AG04449 (cell line): ENCODE results near the gene TMEM108.
A peak's percentile ranks its signal among the peaks of the same experiment; 100 is the strongest.
"Not testable (repeated sequence)": the region's sequence is repeated elsewhere in the genome, so short reads cannot be mapped to it uniquely, and the experiment has no call there.

Experiments used
- CTCF ChIA-PET: fragments of 350-600 bp; formaldehyde crosslinking; extraction: SDS; loops from one replicate; lab custom pipeline; 2021; ENCODE audit warnings: antibody characterized with exemption; lab: Yijun Ruan, JAX
- POLR2A ChIA-PET: fragments of 400-600, 350-600 bp; formaldehyde crosslinking; extraction: SDS; loops from one replicate; lab custom pipeline; 2020; ENCODE audit warnings: antibody characterized with exemption, inconsistent platforms; lab: Yijun Ruan, JAX
- DNase-seq: peaks from one replicate; pipeline ENCODE4 v3.0.0-alpha.2; 2010; ENCODE audit warnings: low read depth, low spot score
- H3K4me3 ChIP-seq: 2 replicates; pipeline ENCODE4 v1.5.1; 2011; ENCODE audit warnings: low read depth, mild to moderate bottlenecking, control low read depth, low read length
- TF ChIP-seq, protein P1 (sequence below): IDR thresholded peaks from one replicate; pipeline ENCODE4 v1.5.1; 2011; ENCODE audit warnings: mild to moderate bottlenecking, moderate library complexity, low read length, control low read depth, inconsistent platforms; ENCODE audit not compliant: insufficient read depth; ENCODE audit errors: missing control alignments

The TMEM108 gene

DNA sequence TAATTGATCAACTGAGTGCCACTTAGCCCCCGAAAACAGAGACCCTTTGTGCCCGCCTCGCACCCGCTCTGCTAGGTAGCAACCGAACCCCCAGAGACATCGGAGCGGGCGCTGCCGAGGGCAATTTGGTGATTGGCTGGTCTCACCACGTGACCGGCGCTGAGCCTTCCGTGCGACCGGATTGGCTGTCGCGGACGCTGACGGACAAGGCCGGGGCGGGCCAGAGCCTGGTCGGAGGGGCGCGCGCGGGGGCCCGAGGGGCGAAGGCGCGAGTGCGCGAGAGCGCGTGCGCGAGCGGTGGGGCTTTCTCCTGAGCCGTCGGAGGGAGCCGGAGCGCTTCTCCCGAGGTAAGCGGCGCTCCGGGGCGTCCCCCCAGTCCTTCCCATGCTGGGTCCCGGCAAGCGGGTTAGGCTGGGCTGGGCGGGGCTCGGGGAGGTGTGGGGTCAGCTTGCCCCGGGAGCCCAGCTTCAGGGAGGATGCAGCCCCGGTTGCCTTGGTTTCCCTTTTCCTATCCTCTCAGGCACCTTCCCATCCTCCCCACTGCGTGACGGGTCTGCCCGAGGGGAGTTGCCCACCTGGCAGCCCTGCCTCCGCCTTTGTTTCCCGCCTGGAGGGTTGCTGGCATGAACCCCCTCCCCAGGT lies at the start of gene TMEM108:
TMEM108 (plus strand) TSS at position 303 of the 642 bp plus-strand sequence.
- ChIA-PET POLR2A (no interaction called here), CTCF (interaction anchor here (1.6 to 11.0 kb wide), 3 partner anchors 307 to 385 kb away, joined by 5 to 297 read pairs (median 104); no protein-coding TSS in a partner anchor)
- peak within 1 kb of the TSS; percentile 57 for H3K4me3 ChIP-seq
- DNase-seq: no peak
- TF ChIP-seq, protein P1, sequence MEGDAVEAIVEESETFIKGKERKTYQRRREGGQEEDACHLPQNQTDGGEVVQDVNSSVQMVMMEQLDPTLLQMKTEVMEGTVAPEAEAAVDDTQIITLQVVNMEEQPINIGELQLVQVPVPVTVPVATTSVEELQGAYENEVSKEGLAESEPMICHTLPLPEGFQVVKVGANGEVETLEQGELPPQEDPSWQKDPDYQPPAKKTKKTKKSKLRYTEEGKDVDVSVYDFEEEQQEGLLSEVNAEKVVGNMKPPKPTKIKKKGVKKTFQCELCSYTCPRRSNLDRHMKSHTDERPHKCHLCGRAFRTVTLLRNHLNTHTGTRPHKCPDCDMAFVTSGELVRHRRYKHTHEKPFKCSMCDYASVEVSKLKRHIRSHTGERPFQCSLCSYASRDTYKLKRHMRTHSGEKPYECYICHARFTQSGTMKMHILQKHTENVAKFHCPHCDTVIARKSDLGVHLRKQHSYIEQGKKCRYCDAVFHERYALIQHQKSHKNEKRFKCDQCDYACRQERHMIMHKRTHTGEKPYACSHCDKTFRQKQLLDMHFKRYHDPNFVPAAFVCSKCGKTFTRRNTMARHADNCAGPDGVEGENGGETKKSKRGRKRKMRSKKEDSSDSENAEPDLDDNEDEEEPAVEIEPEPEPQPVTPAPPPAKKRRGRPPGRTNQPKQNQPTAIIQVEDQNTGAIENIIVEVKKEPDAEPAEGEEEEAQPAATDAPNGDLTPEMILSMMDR: no peak

DNA sequence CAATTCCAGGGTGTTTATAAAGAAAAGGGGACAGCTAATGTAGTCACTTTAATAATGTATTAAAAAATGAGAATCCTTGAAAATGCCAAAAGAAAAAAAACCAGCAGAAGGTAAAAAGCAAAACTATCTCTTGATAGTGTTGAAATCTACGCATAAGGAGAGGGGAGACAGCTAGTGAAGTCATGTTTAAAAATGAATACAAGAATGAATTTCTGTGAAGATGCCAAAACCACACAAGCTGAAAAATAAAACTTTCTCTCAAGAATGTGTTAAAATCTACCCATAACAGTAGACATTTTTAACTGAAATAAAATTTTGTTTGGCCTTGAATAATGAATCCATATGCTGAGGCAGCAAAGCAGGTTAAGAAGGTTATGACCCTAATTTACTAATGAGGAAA lies 42.2 kb upstream of the TMEM108 start:
- ChIA-PET POLR2A (no interaction called here), CTCF (no interaction called here)
- DNase-seq: no peak
- TF ChIP-seq, protein P1: no peak
- no peak overlapping the region for H3K4me3 ChIP-seq

DNA sequence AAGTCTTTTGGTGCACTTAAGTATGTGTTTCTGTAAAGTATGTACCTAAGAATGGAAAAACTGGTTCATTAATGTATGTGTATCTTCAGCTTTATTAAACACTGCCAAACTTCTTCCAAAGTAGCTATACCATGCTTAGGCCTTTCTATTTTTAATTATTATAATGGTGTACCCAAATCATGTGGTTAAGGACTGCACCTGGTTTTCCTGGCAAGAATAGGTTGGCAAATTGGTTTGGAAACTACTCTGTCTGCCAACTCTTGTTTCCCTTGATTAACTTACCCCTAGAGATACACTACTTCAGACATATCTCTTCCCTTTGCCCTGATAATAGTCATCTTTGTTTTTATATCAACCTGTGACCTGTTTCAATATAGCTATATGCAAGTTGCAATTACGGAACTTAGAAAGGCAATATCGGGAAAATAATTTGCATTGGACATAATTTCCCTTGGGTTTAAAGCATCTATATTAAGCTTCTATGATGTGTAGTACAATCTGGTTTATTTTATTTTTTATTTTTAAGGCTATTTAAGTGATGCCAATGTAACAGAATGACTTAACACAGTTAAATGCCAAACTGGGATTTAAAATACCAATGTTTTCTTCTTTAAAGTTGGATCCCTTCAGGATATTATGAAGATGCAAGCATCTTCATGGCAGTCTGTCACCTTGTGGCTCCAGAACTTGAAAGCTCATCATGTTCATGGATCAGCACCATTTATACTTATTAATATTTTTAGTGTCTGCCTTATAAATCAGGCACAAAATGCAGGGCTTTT lies 40.6 kb upstream of the TMEM108 start:
- TF ChIP-seq, protein P1: no peak
- POLR2A ChIA-PET: no interaction called here
- no peak for DNase-seq
- CTCF ChIA-PET: no interaction called here
- H3K4me3 ChIP-seq: no peak overlapping the region

DNA sequence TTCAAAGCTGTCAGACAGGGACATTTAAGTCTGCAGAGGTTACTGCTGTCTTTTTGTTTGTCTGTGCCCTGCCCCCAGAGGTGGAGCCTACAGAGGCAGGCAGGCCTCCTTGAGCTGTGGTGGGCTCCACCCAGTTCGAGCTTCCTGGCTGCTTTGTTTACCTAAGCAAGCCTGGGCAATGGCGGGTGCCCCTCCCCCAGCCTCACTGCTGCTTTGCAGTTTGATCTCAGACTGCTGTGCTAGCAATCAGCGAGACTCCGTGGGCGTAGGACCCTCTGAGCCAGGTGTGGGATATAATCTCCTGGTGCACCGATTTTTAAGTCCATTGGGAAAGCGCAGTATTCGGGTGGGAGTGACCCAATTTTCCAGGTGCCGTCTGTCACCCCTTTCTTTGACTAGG lies 33.2 kb upstream of the TMEM108 start:
- DNase-seq, H3K4me3 ChIP-seq, CTCF ChIA-PET, POLR2A ChIA-PET: not testable (repeated sequence)

DNA sequence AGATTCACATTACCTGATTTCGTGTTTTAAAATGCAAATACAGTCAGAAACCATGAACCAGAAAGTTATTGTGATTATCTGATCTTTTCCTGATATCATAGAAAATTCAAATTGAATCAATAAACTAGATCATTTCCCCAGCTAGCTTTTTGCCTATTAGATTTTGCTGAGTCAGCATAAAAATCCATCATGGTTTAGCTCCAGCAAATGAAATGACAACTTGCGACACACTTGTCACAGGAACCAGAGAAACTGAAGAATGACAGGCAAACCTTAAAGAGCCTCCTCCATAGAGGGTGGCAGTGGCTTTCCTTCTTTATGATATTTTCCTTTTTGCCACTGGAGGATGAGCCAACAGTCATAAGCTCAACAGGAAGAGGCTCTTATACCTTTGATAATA lies 30.6 kb upstream of the TMEM108 start:
- ChIA-PET POLR2A (no interaction called here), CTCF (interaction anchor here (0.7 kb wide), 1 partner anchor 314 kb away, joined by 3 read pairs; no protein-coding TSS in a partner anchor)
- no peak for DNase-seq
- TF ChIP-seq, protein P1: no peak
- H3K4me3 ChIP-seq: no peak overlapping the region

DNA sequence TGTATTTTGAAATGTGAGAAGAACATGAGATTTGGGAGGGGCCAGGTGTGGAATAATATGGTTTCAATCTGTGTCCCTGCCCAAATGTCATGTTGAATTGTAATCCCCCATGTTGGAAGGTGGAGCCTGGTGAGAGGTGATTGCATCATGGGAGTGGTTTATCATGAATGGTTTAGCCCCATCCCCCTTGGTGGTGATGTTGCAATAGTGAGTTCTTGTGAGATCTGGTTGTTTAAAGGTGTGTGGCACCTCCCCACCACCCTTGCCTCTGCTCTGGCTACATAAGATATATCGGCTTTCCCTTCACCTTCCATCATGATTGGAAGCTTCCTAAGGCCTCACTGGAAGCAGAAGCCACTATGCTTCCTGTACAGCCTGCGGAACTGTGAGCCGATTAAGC lies 23.9 kb upstream of the TMEM108 start:
- DNase-seq: no peak
- TF ChIP-seq, protein P1: no peak

DNA sequence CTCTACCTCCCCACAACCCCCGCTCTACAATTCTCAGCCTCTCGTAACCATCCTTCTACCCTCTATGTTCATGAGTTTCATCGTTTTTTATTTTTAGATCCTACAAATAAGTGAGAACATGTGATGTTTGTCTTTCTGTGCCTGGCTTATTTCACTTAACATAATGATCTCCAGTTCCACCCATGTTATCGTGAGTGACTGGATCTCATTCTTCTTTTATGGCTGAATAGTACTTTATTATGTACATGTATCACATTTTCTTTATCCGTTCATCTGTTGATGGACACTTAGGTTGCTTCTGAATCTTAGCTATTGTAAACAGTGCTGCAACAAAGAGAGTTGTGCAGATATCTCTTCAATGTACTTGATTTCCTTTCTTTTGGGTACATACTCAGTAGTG lies 22.6 kb upstream of the TMEM108 start:
- H3K4me3 ChIP-seq, DNase-seq, POLR2A ChIA-PET, CTCF ChIA-PET: not testable (repeated sequence)

More for the DNA sequence above, 23.9 kb upstream of the TMEM108 start:
- CTCF ChIA-PET: no interaction called here
- H3K4me3 ChIP-seq: no peak overlapping the region
- POLR2A ChIA-PET: no interaction called here
